Activated CD8-positive, alpha-beta T cell treated with anti-CD3 and anti-CD28 coated beads for 36 hours (primary cell): ENCODE results near the gene SLC39A7. TPM values are rescaled to one million over a fixed set of nuclear protein-coding genes. Genes with fewer than 3 reads are reported as not detected.

Experiments used
- ATAC-seq: fragments of 200-7000 bp; cut with Tn5 transposase; one replicate; pipeline ENCODE4 v1.10.0; 2021; ENCODE audit warnings: mild to moderate bottlenecking, moderate library complexity
- CTCF ChIA-PET: fragments of 350-600 bp; sonication (Branson Sonifier 250); formaldehyde crosslinking; loops from one replicate; lab custom pipeline; 2021; ENCODE audit warnings: antibody characterized with exemption; lab: Charles Lee
- POLR2A ChIA-PET: fragments of 350-600 bp; sonication (Branson Sonifier 250); formaldehyde crosslinking; loops from one replicate; lab custom pipeline; 2021; ENCODE audit warnings: antibody characterized with exemption; lab: Charles Lee
- DNase-seq: peaks from one replicate; pipeline ENCODE4 v3.0.0-alpha.2; 2020
- H3K27ac Mint-ChIP-seq: one replicate; pipeline ENCODE4 v1.8.0; 2021; ENCODE audit warnings: mild to moderate bottlenecking, mixed read lengths
- H3K27me3 Mint-ChIP-seq: one replicate; pipeline ENCODE4 v1.8.0; 2021; ENCODE audit warnings: mixed read lengths
- H3K36me3 Mint-ChIP-seq: one replicate; pipeline ENCODE4 v1.8.0; 2021; ENCODE audit warnings: low read depth, mixed read lengths
- H3K4me1 Mint-ChIP-seq: one replicate; pipeline ENCODE4 v1.8.0; 2021; ENCODE audit warnings: low read depth, mixed read lengths
- H3K4me3 Mint-ChIP-seq: one replicate; pipeline ENCODE4 v1.8.0; 2021; ENCODE audit warnings: mild to moderate bottlenecking, moderate library complexity, mixed read lengths
- H3K9me3 Mint-ChIP-seq: one replicate; pipeline ENCODE4 v1.8.0; 2021; ENCODE audit warnings: mixed read lengths
- intact Hi-C: fragments of 100-400 bp; cut with micrococcal nuclease; formaldehyde crosslinking; loops from one replicate; pipeline ENCODE4 v1.10.0; 2022
- total RNA-seq, 2 experiments: library from RNA; stranded (reverse); gene quantifications; one replicate each; pipeline ENCODE4 v1.2.3, GENCODE V29; 2021
- TF ChIP-seq, protein P1 (sequence below): fragments of 200-600 bp; IDR thresholded peaks from one replicate; pipeline ENCODE4 v1.8.0; 2022; ENCODE audit warnings: antibody characterized with exemption, mild to moderate bottlenecking

SLC39A7 gene
- total RNA-seq, 2 experiments from 2014 or later: 43.1 to 43.3 TPM

GRCh38 chr6:33192671-33193602, 7.7 kb upstream of the SLC39A7 start:
- ATAC-seq (peak; percentile 13), DNase-seq (peak; percentile 31)
- intact Hi-C loops: no loop called here
- H3K36me3 Mint-ChIP-seq: peaks cover 31% of the 10 kb centered on the region
- peaks cover 30% of the 10 kb centered on the region for H3K4me1 Mint-ChIP-seq
- TF ChIP-seq, protein P1, sequence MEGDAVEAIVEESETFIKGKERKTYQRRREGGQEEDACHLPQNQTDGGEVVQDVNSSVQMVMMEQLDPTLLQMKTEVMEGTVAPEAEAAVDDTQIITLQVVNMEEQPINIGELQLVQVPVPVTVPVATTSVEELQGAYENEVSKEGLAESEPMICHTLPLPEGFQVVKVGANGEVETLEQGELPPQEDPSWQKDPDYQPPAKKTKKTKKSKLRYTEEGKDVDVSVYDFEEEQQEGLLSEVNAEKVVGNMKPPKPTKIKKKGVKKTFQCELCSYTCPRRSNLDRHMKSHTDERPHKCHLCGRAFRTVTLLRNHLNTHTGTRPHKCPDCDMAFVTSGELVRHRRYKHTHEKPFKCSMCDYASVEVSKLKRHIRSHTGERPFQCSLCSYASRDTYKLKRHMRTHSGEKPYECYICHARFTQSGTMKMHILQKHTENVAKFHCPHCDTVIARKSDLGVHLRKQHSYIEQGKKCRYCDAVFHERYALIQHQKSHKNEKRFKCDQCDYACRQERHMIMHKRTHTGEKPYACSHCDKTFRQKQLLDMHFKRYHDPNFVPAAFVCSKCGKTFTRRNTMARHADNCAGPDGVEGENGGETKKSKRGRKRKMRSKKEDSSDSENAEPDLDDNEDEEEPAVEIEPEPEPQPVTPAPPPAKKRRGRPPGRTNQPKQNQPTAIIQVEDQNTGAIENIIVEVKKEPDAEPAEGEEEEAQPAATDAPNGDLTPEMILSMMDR: no peak
- H3K27me3 Mint-ChIP-seq: peaks cover 13% of the 10 kb centered on the region
- peak overlapping the region; percentile 60 for H3K4me3 Mint-ChIP-seq
- no peaks in the 10 kb centered on the region for H3K9me3 Mint-ChIP-seq
- POLR2A ChIA-PET: interaction anchor here (1.0 to 1.6 kb wide), 2 partner anchors 9 to 56 kb away, joined by 3 to 6 read pairs; no protein-coding TSS in a partner anchor
- no peak overlapping the region for H3K27ac Mint-ChIP-seq
- CTCF ChIA-PET: no interaction called here

- Mint-ChIP-seq H3K27me3 (peaks cover 13% of the 10 kb centered on the region), H3K36me3 (peaks cover 31% of the 10 kb centered on the region), H3K9me3 (no peaks in the 10 kb centered on the region), H3K4me3 (no peak overlapping the region), H3K27ac (peak overlapping the region; percentile 50), H3K4me1 (peaks cover 37% of the 10 kb centered on the region)
- TF ChIP-seq, protein P1: no peak
- intact Hi-C loops: no loop called here
- POLR2A ChIA-PET: interaction anchor here (1.0 to 1.6 kb wide), 2 partner anchors 10 to 79 kb away, joined by 3 to 6 read pairs; partner anchors contain the start of gene RPS18
- CTCF ChIA-PET: no interaction called here
- DNase-seq: no peak
- no peak for ATAC-seq
These were observed 7.0 kb upstream of the SLC39A7 start for GRCh38 chr6:33193619-33194018.

GRCh38 chr6:33194431-33194979, 6.2 kb upstream of the SLC39A7 start:
- no peak overlapping the region for H3K4me3 Mint-ChIP-seq
- TF ChIP-seq, protein P1: no peak
- ChIA-PET CTCF (interaction anchor here (0.7 to 6.1 kb wide), 4 partner anchors 14 to 55 kb away, joined by 3 to 51 read pairs (median 4); partner anchors contain the start of gene RING1), POLR2A (interaction anchor here (1.0 to 1.6 kb wide), 2 partner anchors 11 to 78 kb away, joined by 3 to 4 read pairs; partner anchors contain the start of gene RPS18)
- H3K9me3 Mint-ChIP-seq: no peaks in the 10 kb centered on the region
- peaks cover 33% of the 10 kb centered on the region for H3K36me3 Mint-ChIP-seq
- intact Hi-C loops: no loop called here
- peaks cover 44% of the 10 kb centered on the region for H3K4me1 Mint-ChIP-seq
- no peak for DNase-seq
- ATAC-seq: no peak
- peaks cover 13% of the 10 kb centered on the region for H3K27me3 Mint-ChIP-seq
- no peak overlapping the region for H3K27ac Mint-ChIP-seq

DNA sequence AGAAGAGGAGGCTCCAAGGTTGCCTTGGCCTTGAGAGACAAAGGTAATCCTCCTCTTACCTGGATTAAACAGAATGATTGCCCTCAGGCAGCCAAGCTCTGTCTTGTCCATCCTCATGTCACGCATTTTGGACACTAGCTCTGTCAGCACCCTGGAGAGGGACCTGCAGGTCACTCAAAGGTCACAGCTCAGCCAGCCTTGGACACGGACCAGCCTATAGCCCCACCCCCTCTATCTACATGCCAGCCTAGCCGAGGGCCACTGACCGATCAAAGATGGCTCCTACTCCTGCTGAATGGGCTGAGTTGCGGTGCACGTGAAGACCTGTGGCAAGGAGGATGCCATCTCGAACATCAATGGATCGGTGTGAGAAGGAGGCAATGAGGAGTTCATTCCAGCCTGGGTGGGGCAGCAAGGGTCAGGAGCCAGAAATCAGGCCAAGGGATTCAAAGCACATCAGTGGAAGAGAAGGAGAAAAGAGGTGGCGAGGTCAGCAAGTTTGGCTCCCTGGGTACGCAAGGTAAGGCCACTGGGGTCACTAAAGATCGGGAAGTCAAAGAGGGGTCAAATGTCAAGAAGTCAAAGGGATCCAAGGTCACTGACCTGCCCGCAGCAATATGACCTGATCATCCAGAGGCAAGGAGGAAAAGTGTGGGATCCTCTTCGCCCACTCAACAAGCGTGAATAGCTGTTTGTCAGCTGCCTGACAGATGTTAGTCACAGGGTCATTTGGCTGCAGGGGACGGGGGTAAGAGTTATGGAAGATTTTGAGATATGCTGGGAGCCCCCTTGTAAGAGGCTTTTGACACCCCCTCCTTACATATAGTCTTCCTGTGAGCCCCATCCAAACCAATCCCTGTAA, 5.1 kb upstream of the SLC39A7 start:
- Mint-ChIP-seq H3K36me3 (peaks cover 33% of the 10 kb centered on the region), H3K27ac (no peak overlapping the region), H3K9me3 (no peaks in the 10 kb centered on the region), H3K27me3 (peaks cover 10% of the 10 kb centered on the region), H3K4me1 (peaks cover 44% of the 10 kb centered on the region), H3K4me3 (no peak overlapping the region)
- DNase-seq: no peak
- ChIA-PET POLR2A (interaction anchor here (0.9 to 1.6 kb wide), 3 partner anchors 9 to 10 kb away, joined by 3 to 4 read pairs (median 4); partner anchors contain the start of gene HSD17B8), CTCF (interaction anchor here (0.7 to 6.1 kb wide), 5 partner anchors 22 to 71 kb away, joined by 3 to 51 read pairs (median 4); no protein-coding TSS in a partner anchor)
- ATAC-seq: no peak
- TF ChIP-seq, protein P1: no peak
- intact Hi-C loops: loop anchor here (5.0 kb wide), 1 partner anchor 33 kb away; no protein-coding TSS in a partner anchor
